GM12878 (cell line): ENCODE measurements around the gene PPP1R2C. TPM values are rescaled to one million over a fixed set of nuclear protein-coding genes. Genes with fewer than 3 reads are reported as not detected.

ENCODE experiments used
- ATAC-seq: fragments of 200-7000 bp; cut with Tn5 transposase; 3 replicates; pipeline ENCODE4 v1.9.1; 2020; ENCODE audit warnings: mild to moderate bottlenecking, moderate library complexity
- BruUV-seq: library from RNA; stranded (reverse); fragments of 400-500 nt; replicated peaks from 2 replicates; lab custom pipeline; 2021; lab: Mats Ljungman, UMichigan
- CTCF ChIA-PET: fragments of 300-600 bp; sonication (Branson Sonifier 250); formaldehyde crosslinking; extraction: SDS; loops from one replicate; lab custom pipeline; 2021; ENCODE audit warnings: inconsistent platforms; lab: Yijun Ruan, JAX
- POLR2A ChIA-PET: fragments of 350-600 bp; formaldehyde crosslinking; extraction: SDS; loops from one replicate; lab custom pipeline; 2021; ENCODE audit warnings: inconsistent platforms; lab: Charles Lee
- RAD21 ChIA-PET: fragments of 300-600 bp; sonication (Branson Sonifier 250); formaldehyde crosslinking; loops from one replicate; lab custom pipeline; 2023; ENCODE audit warnings: antibody characterized with exemption; ENCODE audit not compliant: unreplicated experiment; lab: Charles Lee
- SMC1A ChIA-PET: fragments of 300-600 bp; sonication (Branson Sonifier 250); formaldehyde crosslinking; loops from one replicate; lab custom pipeline; 2023; ENCODE audit not compliant: unreplicated experiment, uncharacterized antibody; lab: Charles Lee
- DNase-seq: peaks from one replicate; pipeline ENCODE4 v3.0.0-alpha.2; 2011; ENCODE audit warnings: low read depth, low spot score
- FAIRE-seq: peaks from 3 replicates; lab custom pipeline; 2011; peaks lifted over from hg19 to GRCh38; lab: Jason Lieb, UNC
- H2AFZ ChIP-seq: 2 replicates; pipeline ENCODE4 v1.6.0; 2011; ENCODE audit warnings: low read depth, low read length, control low read depth; ENCODE audit not compliant: control insufficient read depth
- H3K27ac ChIP-seq: 2 replicates; pipeline ENCODE4 v1.5.1; 2011; ENCODE audit warnings: control low read depth; ENCODE audit not compliant: control insufficient read depth, insufficient read depth
- H3K27me3 ChIP-seq, 2 experiments: replicated peaks in 1 of 2; 2 replicates each; pipeline versions ENCODE4 v1.6.0 to v1.6.1; 2011; ENCODE audit warnings: low read length in 1 of 2; ENCODE audit not compliant: control insufficient read depth in 2 of 2, insufficient read depth in 2 of 2
- H3K36me3 ChIP-seq, 2 experiments: 2 replicates each; pipeline ENCODE4 v1.5.1; 2011; ENCODE audit warnings: low read length in 1 of 2; ENCODE audit not compliant: control insufficient read depth in 2 of 2, insufficient read depth in 2 of 2
- H3K4me1 ChIP-seq: 2 replicates; pipeline ENCODE4 v1.6.1; 2011; ENCODE audit warnings: mild to moderate bottlenecking, low read length, moderate library complexity, mixed read lengths; ENCODE audit not compliant: control insufficient read depth, insufficient read depth
- H3K4me2 ChIP-seq: 2 replicates; pipeline ENCODE4 v1.6.0; 2011; ENCODE audit warnings: control low read depth; ENCODE audit not compliant: control insufficient read depth, insufficient read depth
- H3K4me3 ChIP-seq: fragments of 200-600 bp; sonication (generic); 2 replicates; pipeline ENCODE4 v1.5.1; 2016
- H3K79me2 ChIP-seq: 2 replicates; pipeline ENCODE4 v1.6.0; 2011; ENCODE audit warnings: low read length; ENCODE audit not compliant: control insufficient read depth, insufficient read depth
- H3K9ac ChIP-seq: 2 replicates; pipeline ENCODE4 v1.8.0; 2011; ENCODE audit warnings: low read length, control low read depth, mixed read lengths; ENCODE audit not compliant: control insufficient read depth, insufficient read depth
- H3K9me3 ChIP-seq: replicated peaks from 3 replicates; pipeline ENCODE4 v1.5.1; 2011; ENCODE audit warnings: mild to moderate bottlenecking, low read length; ENCODE audit not compliant: control insufficient read depth, insufficient read depth
- H4K20me1 ChIP-seq: 2 replicates; pipeline ENCODE4 v1.6.0; 2011; ENCODE audit not compliant: control insufficient read depth, insufficient read depth
- BACH1 ChIP-seq: fragments of 450-650 bp; IDR thresholded peaks from 2 replicates; pipeline ENCODE4 v1.6.1; 2017; ENCODE audit warnings: mild to moderate bottlenecking, borderline replicate concordance
- FOXM1 ChIP-seq: IDR thresholded peaks from 2 replicates; pipeline ENCODE4 v1.6.1; 2012; ENCODE audit warnings: low read depth, mild to moderate bottlenecking, inconsistent platforms, low read length, moderate library complexity
- HDGF ChIP-seq: fragments of 450-650 bp; IDR thresholded peaks from 2 replicates; pipeline ENCODE4 v1.6.1; 2016; ENCODE audit warnings: antibody characterized with exemption
- IRF4 ChIP-seq: IDR thresholded peaks from 2 replicates; pipeline ENCODE4 v1.6.1; 2011; ENCODE audit warnings: low read depth, low read length
- MTA2 ChIP-seq: fragments of 450-650 bp; IDR thresholded peaks from 2 replicates; pipeline ENCODE4 v1.6.1; 2016; ENCODE audit warnings: low read depth, mild to moderate bottlenecking, moderate library complexity
- PAX8 ChIP-seq: fragments of 450-650 bp; IDR thresholded peaks from 2 replicates; pipeline ENCODE4 v1.6.1; 2017; ENCODE audit warnings: mild to moderate bottlenecking, moderate library complexity
- RAD21 ChIP-seq: IDR thresholded peaks from 2 replicates; pipeline ENCODE4 v1.6.1; 2011; ENCODE audit warnings: mild to moderate bottlenecking, low read depth, low read length, moderate library complexity; ENCODE audit not compliant: insufficient read depth
- RCOR1 ChIP-seq: conservative IDR thresholded peaks from 2 replicates; pipeline ENCODE4 v1.6.1; 2012; ENCODE audit warnings: low read depth, low read length, improper control_type of control experiment
- SMARCA5 ChIP-seq: fragments of 450-650 bp; IDR thresholded peaks from 2 replicates; pipeline ENCODE4 v1.6.1; 2017; ENCODE audit warnings: mild to moderate bottlenecking
- TAF1 ChIP-seq: IDR thresholded peaks from 2 replicates; pipeline ENCODE4 v1.6.1; 2011; ENCODE audit warnings: mild to moderate bottlenecking, low read depth, low read length, borderline replicate concordance
- USF1 ChIP-seq: IDR thresholded peaks from 2 replicates; pipeline ENCODE4 v1.6.1; 2011; ENCODE audit warnings: borderline replicate concordance, low read depth, mild to moderate bottlenecking, moderate library complexity, mixed read lengths, low read length; ENCODE audit not compliant: insufficient read depth; ENCODE audit errors: extremely low read length
- YBX1 ChIP-seq: fragments of 450-650 bp; IDR thresholded peaks from 2 replicates; pipeline ENCODE4 v1.6.1; 2016; ENCODE audit warnings: antibody characterized with exemption
- ZZZ3 ChIP-seq: IDR thresholded peaks from 2 replicates; pipeline ENCODE4 v1.6.1; 2011; ENCODE audit warnings: low read depth; ENCODE audit not compliant: control insufficient read depth, insufficient read length
- WGBS: methylation state at CpG from one replicate; pipeline ENCODE4 v1.1.6; 2016; ENCODE audit warnings: low lambda C conversion rate; ENCODE audit not compliant: insufficient replicate concordance, insufficient coverage; ENCODE audit errors: missing lambda C conversion rate; 5-methylcytosine and 5-hydroxymethylcytosine counted together
- in situ Hi-C: fragments of 300-500 bp; cut with MboI; formaldehyde crosslinking; loops from 9 replicates; pipeline ENCODE4 v1.14.3; 2018; ENCODE audit warnings: mixed read lengths
- intact Hi-C: fragments of 100-400 bp; cut with micrococcal nuclease; formaldehyde crosslinking; loops from one replicate; pipeline ENCODE4 v1.14.2; 2022; ENCODE audit not compliant: unreplicated experiment
- polyA plus RNA-seq, 11 experiments: library from polyadenylated mRNA; depleted of rRNA in 4 of 11; unstranded in 6 of 11; stranded (reverse) in 5 of 11; fragments of >200 nt; fragmentation: Nextera tagmentation in 4 of 11; fragmentation: Illumina TruSeq in 1 of 11; extraction: Ambion mirVana in 4 of 11; extraction: Trizol in 1 of 11; gene quantifications; 1 replicate in 1 of 11; 2 replicates in 10 of 11; pipeline versions ENCODE4 v1.2.1 to v1.2.3, GENCODE V29; 2011 to 2016; ENCODE audit warnings: inconsistent platforms in 2 of 11, missing spikeins in 2 of 11, low read depth in 1 of 11
- total RNA-seq, 4 experiments: library from RNA; depleted of rRNA in 3 of 4; stranded (reverse); fragments of >200 nt in 3 of 4; fragmentation: Illumina TruSeq in 1 of 4; extraction: Trizol in 1 of 4; gene quantifications; 2 replicates each; pipeline versions ENCODE4 v1.2.1 to v1.2.3, GENCODE V29; 2013 to 2021
- TF ChIP-seq, protein P1 (sequence below): fragments of 450-650 bp; IDR thresholded peaks from 2 replicates; pipeline ENCODE4 v1.6.1; 2018; ENCODE audit warnings: mild to moderate bottlenecking, low read depth, moderate library complexity; ENCODE audit not compliant: partially characterized antibody

The PPP1R2C gene
- total and polyA plus RNA-seq, 10 of the 15 experiments (the other 5 are each of a cell fraction or from before 2014, with no cell fraction given): not detected

- H3K4me3 ChIP-seq: no peak overlapping the region
- no peak overlapping the region for H3K27ac ChIP-seq
- H3K9me3 ChIP-seq: no peaks in the 10 kb centered on the region
- no peak overlapping the region for H3K9ac ChIP-seq
- DNase-seq: no peak
- no peak overlapping the region for H2AFZ ChIP-seq
- H3K27me3 ChIP-seq: no peaks in the 10 kb centered on the region
- FAIRE-seq: no peak
- H3K79me2 ChIP-seq: no peaks in the 10 kb centered on the region
- TF ChIP-seq BACH1 (no peak), HDGF (no peak), YBX1 (no peak), IRF4 (no peak)
- TF ChIP-seq, all 136 proteins: peak for 0
- 31% methylated on average over 4 of the region's 4 CpGs for WGBS
- RAD21 ChIA-PET: interaction anchor here (1.4 kb wide), 1 partner anchor 10 kb away, joined by 3 read pairs; no protein-coding TSS in a partner anchor
- CTCF ChIA-PET: no interaction called here
- Histone ChIP-seq H3K36me3 (no peaks in the 10 kb centered on the region), H3K4me1 (no peaks in the 10 kb centered on the region), H3K4me2 (no peak overlapping the region), H4K20me1 (no peaks in the 10 kb centered on the region)
- POLR2A ChIA-PET: no interaction called here
- no peak for ATAC-seq
- intact Hi-C loops (no loop called here), in situ Hi-C loops (no loop called here)
- no TSS peak for BruUV-seq
- SMC1A ChIA-PET: no interaction called here
Observed at GRCh38 chrX:42752730-42753129, 25.2 kb downstream of the PPP1R2C start.

DNA sequence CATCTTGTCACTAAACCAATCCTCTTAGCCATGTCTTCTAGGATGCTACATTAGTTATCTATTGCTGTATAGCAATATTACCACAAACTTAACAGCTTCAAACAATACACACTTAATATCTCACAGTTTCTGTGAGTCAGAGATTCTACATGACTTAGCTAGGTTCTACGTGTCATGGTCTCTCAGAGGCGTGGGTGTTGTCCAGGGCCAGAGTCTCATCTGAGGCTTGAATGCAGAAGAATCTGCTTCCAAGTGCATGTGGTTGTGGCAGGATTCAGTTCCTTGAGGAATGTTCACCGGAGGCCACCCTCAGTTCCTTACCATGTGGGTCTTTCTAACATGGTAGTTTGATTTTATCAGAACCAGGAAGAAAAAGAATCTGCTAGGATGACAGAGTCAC, 26.4 kb downstream of the PPP1R2C start:
- POLR2A ChIA-PET: no interaction called here
- Histone ChIP-seq H3K27ac (no peak overlapping the region), H3K9ac (no peak overlapping the region), H3K4me3 (no peak overlapping the region), H3K4me2 (no peak overlapping the region), H3K79me2 (no peaks in the 10 kb centered on the region), H2AFZ (no peak overlapping the region), H4K20me1 (no peaks in the 10 kb centered on the region), H3K4me1 (no peaks in the 10 kb centered on the region), H3K27me3 (no peaks in the 10 kb centered on the region), H3K9me3 (no peaks in the 10 kb centered on the region), H3K36me3 (no peaks in the 10 kb centered on the region)
- CTCF ChIA-PET: no interaction called here
- TF ChIP-seq MTA2: no peak
- TF ChIP-seq SMARCA5: no peak
- TF ChIP-seq PAX8: no peak
- TF ChIP-seq USF1: no peak
- TF ChIP-seq RAD21: no peak
- TF ChIP-seq, protein P1, sequence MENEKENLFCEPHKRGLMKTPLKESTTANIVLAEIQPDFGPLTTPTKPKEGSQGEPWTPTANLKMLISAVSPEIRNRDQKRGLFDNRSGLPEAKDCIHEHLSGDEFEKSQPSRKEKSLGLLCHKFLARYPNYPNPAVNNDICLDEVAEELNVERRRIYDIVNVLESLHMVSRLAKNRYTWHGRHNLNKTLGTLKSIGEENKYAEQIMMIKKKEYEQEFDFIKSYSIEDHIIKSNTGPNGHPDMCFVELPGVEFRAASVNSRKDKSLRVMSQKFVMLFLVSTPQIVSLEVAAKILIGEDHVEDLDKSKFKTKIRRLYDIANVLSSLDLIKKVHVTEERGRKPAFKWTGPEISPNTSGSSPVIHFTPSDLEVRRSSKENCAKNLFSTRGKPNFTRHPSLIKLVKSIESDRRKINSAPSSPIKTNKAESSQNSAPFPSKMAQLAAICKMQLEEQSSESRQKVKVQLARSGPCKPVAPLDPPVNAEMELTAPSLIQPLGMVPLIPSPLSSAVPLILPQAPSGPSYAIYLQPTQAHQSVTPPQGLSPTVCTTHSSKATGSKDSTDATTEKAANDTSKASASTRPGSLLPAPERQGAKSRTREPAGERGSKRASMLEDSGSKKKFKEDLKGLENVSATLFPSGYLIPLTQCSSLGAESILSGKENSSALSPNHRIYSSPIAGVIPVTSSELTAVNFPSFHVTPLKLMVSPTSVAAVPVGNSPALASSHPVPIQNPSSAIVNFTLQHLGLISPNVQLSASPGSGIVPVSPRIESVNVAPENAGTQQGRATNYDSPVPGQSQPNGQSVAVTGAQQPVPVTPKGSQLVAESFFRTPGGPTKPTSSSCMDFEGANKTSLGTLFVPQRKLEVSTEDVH: no peak
- no peak for TF ChIP-seq IRF4
- no peak for TF ChIP-seq RCOR1
- TF ChIP-seq TAF1: no peak
- TF ChIP-seq FOXM1: no peak
- TF ChIP-seq ZZZ3: no peak
- in situ Hi-C loops (no loop called here), intact Hi-C loops (no loop called here)
- RAD21 ChIA-PET: interaction anchor here (1.4 kb wide), 1 partner anchor 11 kb away, joined by 3 read pairs; no protein-coding TSS in a partner anchor
- ATAC-seq (no peak), DNase-seq (no peak), FAIRE-seq (no peak)
- SMC1A ChIA-PET: no interaction called here
- WGBS: 25% methylated on average over 3 of the region's 3 CpGs
- no TSS peak for BruUV-seq
